HS-27A (cell line): Measurements from ENCODE around the gene TBC1D3I.
"Not testable (repeated sequence)": the region's sequence is repeated elsewhere in the genome, so short reads cannot be mapped to it uniquely, and the experiment has no call there.

Experiments used
- DNase-seq: peaks from one replicate; pipeline ENCODE4 v3.0.0-alpha.2; 2012; ENCODE audit warnings: low read depth, missing footprints

The TBC1D3I gene

DNA sequence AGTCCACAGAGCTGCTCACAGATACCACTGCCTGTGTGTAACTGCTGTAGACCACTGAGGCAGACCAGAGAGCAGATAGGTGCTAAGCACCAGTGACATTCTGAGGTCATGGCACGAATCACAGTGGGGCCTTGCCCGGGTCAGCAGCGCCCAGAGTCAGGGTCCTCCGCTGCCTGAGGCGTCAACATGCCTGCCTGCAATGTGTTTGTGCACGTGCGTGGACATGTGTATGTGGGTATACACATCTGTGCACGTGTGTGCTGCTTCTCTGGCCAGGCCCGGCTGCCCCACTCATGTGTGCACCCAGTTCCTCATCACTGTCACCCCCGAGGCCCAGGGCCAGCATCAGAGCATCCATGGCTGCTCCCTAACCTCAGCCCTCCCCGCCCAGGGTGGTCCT lies at the start of gene TBC1D3I:
Gene TBC1D3I (minus strand): TSS at position 101 of the 400 bp plus-strand sequence. CDS start 1,585 bp downstream, outside the sequence.
- not testable (repeated sequence) for DNase-seq

DNA sequence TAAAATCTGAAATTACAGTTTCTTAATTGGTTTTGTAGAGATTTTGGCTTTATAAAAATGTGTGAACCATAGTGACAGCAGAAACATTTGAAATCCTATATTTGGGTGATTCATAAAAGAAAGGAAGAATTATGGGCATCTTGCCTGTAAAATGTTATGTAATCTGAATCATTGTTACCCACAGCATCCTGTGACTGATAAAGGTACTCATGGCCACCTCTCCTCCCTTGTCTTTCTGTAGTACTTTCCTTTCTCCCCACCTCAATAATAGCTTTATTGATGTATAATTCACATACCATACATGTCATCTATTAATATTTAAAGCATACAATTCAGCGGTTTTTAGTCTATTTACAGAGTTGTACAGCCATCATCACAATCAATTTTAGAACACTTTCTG lies 30.8 kb upstream of the TBC1D3I start:
- DNase-seq: not testable (repeated sequence)

GRCh38 chr17:36289965-36290612 lies 25.7 kb upstream of the TBC1D3I start:
- DNase-seq: not testable (repeated sequence)

DNA sequence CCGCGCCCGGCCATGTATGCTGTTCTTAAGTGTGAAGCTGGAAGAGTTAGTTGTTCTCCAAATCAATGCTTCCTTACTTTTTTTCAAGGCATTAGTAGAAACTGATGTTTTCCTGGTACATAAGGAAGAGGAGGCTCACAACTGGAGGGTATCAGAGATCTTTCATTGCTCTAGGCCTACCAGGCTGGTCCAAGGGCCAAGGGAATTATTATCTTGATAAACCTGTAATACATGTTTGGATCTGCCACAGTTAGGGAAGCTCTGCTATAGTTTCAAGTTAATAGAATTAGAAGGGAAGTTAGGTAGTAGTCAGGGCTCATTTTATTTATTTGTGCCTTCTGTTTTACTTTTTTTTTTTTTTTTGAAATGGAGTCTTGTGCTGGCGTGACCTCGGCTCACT lies 19.8 kb upstream of the TBC1D3I start:
- not testable (repeated sequence) for DNase-seq

GRCh38 chr17:36283256-36283655 lies 18.9 kb upstream of the TBC1D3I start:
- DNase-seq: not testable (repeated sequence)

DNA sequence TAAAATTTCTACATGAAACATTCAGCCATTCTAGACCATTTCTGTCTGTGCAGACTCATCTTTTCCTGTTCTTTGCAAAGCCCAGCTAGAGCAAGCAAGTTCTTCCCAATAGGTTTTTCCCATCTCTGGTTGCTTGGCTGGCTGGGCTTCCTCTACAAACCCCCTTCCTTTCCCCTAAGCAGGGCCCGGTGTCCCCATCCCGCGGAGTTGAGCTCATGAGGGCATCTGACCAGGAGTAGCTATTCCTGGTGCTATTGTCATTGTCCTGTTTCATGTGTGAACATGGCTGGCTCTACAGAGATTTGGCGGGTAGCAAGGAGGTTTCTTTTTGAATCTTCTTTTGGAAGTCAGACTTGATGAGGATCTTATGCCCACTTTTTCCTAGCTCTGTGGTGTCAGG lies 22.3 kb downstream of the TBC1D3I start:
- not testable (repeated sequence) for DNase-seq

DNA sequence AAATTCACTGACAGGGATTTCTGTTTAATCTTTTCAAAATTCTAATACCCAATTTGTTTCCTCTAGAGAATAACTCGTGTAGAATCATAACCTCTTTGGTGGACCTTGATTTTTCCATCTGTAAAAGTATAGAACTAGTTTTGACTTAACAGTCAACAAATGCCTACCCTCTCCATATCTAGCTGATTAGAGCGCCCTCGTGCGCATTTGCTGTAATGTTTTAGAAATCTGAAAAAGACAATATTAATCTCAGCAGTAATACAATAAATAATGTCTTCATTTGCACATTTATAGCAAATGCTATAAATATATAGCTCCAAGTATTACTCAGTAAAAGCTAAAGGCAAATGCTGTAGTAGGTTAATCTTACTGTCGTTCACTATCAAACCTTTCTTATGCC lies 34.7 kb downstream of the TBC1D3I start:
- DNase-seq: not testable (repeated sequence)

- DNase-seq: not testable (repeated sequence)
These were observed 41.4 kb downstream of the TBC1D3I start for GRCh38 chr17:36222967-36223366.

DNA sequence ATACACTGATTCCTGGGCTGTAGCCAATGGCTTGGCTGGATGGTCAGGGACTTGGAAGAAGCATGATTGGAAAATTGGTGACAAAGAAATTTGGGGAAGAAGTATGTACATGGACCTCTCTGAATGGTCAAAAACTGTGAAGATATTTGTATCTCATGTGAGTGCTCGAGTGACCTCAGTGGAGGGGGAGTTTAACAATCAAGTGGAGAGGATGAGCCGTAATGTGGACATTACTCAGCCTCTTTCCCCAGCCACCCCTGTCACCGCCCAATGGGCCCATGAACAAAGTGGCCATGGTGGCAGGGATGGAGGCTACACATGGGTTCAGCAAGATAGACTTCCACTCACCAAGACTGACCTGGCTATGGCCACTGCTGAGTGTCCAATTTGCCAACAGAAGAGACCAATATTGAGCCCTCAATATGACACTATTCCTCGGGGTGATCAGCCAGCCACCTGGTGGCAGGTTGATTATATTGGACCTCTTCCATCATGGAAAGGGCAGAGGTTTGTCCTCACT lies 42.7 kb downstream of the TBC1D3I start:
- not testable (repeated sequence) for DNase-seq

GRCh38 chr17:36220737-36221580 lies 43.4 kb downstream of the TBC1D3I start:
- not testable (repeated sequence) for DNase-seq

- not testable (repeated sequence) for DNase-seq
These were observed 44.8 kb downstream of the TBC1D3I start for GRCh38 chr17:36219556-36219955.

DNA sequence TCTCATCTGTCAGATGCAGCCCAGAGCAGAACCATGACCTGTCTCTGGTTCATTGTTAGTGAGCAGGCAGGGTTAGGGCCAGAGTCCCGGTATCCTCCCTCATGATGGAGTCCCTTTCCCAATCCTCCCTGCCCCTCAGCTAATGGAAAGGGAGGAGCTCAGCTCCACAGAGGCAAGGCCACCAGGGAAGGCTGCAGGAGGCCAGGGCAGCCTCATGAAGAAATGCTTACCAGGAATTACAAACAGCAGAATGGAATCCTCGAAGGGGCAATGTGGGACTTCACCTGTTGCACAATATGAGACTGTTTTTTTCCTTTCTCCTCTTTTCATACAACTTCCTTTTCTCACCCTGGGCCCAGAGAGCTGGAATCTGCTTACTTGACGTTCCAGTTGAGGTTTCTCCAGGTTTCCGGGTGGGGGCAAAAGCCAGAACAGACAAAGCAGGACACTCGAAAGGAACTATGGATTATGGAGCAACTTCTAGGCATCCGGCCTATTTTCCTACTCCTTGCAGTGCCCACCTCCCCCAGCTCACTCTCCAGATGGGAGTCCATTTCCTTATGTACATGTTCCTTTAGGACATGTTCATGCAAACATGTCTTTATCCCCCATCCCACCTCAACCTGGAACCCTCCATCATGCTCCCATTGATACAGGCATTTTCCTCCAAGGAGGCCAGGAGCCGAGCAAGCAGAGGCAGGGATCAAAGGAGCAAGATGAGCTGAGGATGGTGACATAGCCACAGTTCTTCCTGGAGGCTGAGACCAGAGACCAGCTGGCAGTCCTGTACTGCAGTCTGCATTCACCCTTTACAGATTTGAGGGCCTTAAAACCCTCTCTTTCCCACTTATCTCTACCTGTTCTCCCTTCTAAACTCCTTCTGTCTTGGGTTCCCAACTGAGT lies 48.7 kb downstream of the TBC1D3I start:
- DNase-seq: not testable (repeated sequence)

- DNase-seq: no peak
These were observed 49.5 kb downstream of the TBC1D3I start for GRCh38 chr17:36214918-36215317.

- DNase-seq: no peak
These were observed 50.7 kb downstream of the TBC1D3I start for GRCh38 chr17:36213695-36214094.

DNA sequence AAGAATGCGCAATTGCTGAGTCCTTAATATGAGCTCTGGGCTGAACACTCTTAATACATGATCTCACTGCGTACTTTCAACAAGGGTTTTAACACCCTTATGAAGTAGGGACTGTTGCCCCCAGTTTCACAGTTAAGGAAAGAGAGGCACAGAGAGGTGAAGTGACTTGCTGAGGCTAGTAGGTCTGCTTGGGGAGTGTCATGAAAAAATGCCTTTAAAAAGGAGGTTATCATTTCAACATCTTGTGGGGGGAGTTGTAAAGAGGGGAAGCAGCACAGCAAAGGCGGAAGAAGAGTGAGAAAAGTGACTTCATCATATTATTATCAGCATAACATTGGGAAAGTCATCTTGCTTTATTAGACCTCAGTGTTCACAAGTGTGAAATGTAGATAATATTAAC lies 51.4 kb downstream of the TBC1D3I start:
- DNase-seq: no peak

DNA sequence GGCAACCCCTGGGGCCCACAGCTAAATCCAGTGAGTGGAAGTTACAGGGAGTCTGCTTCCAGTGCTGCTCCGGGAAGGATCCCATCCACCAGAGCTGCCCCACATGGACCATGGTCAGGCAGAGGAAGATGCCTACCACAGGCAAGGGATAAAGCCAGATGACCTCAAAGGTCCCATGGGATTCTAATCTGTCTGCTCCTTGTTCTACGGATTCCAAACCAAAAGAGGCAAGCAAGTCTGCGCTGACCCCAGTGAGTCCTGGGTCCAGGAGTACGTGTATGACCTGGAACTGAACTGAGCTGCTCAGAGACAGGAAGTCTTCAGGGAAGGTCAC lies 52.1 kb downstream of the TBC1D3I start:
- DNase-seq: no peak

GRCh38 chr17:36211484-36212271 lies 52.7 kb downstream of the TBC1D3I start:
- not testable (repeated sequence) for DNase-seq

DNA sequence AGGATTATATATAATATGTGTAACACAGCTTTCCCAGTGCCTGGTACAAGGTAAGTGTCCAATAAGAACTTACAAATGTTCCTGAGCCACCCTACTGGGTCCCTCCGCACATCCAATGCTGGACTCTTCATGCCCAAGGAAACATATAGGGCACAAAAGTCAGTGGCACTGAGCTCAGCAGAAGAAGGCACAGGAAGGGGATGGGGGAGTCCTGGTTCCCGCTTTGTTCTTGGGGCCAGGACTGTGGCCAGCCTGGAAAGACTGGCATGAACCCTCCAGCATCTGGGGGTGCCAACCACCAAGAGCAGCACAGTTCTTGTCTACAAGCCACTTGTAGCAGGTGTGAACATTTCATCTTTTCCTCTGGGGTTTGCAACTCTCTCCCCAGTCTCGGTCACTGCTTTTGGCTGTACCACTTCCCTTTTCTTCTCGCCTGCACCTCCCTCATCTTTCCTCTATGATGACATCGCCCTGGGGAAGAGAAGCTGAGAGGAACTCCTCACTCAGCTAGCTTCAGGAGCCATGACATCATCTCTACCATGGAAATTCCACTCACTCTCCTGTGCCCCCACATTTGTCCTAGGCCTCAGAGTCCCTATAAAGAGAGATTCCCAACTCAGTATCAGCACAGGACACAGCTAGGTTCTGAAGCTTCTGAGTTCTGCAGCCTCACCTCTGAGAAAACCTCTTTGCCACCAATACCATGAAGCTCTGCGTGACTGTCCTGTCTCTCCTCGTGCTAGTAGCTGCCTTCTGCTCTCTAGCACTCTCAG lies 53.7 kb downstream of the TBC1D3I start, which contains the start of gene CCL4L2:
Gene CCL4L2 (plus strand): TSS at position 625 of the 773 bp plus-strand sequence.
- not testable (repeated sequence) for DNase-seq

GRCh38 chr17:36209575-36209974 lies 54.8 kb downstream of the TBC1D3I start:
- no peak for DNase-seq

DNA sequence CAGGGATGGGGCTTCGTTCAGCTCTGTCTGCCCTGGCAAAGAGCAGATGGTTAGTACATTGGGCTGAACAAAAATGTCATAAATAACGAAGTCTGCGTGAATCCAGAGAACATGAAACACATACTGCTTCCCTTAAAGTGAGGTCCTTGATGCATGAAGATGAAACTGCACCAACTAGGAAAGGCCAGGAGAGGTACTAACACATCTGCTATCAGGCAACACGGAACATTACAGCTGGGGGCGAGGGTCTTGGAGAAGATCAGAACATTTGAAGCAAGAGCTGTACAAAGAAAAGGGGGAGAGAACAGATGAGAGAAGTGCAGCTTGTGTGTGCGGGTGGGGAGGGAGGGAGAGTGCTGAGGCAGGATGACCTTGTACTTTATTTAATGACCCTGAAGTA lies 57.0 kb downstream of the TBC1D3I start:
- not testable (repeated sequence) for DNase-seq
